HL-60 (cell line): Measurements from ENCODE around the gene FANCG.

Experiments
- DNase-seq, 2 experiments: peaks; one replicate each; pipeline ENCODE4 v3.0.0-alpha.2; 2010 to 2020; ENCODE audit warnings: low read depth in 1 of 2, low spot score in 1 of 2
- H3K27ac ChIP-seq: fragments of 250-450 bp; sonication (Bioruptor Pico); replicated peaks from 2 replicates; pipeline ENCODE4 v1.5.1; 2020; ENCODE audit warnings: mild to moderate bottlenecking, moderate library complexity
- H3K27me3 ChIP-seq: fragments of 250-450 bp; sonication (Bioruptor Pico); 2 replicates; pipeline ENCODE4 v1.5.1; 2021; ENCODE audit warnings: mild to moderate bottlenecking, moderate library complexity; ENCODE audit not compliant: insufficient read depth, poor library complexity, severe bottlenecking
- H3K4me3 ChIP-seq: replicated peaks from 2 replicates; pipeline ENCODE4 v1.5.1; 2011; ENCODE audit warnings: mild to moderate bottlenecking, control low read depth, low read length; ENCODE audit not compliant: insufficient read depth
- GABPA ChIP-seq: IDR thresholded peaks from 2 replicates; pipeline ENCODE4 v1.6.1; 2012; ENCODE audit warnings: low read depth
- POLR2AphosphoS5 ChIP-seq: IDR thresholded peaks from 2 replicates; pipeline ENCODE4 v1.6.1; 2012; ENCODE audit warnings: low read depth
- SPI1 ChIP-seq: IDR thresholded peaks from 2 replicates; pipeline ENCODE4 v1.6.1; 2012; ENCODE audit warnings: low read depth, mild to moderate bottlenecking, borderline replicate concordance
- long read RNA-seq: library from polyadenylated mRNA; unstranded; transcript quantifications from one replicate; pipeline ENCODE4 v2.0.0, GENCODE V29; 2020
- TF ChIP-seq, protein P1 (sequence below): IDR thresholded peaks from one replicate; pipeline ENCODE4 v1.5.1; 2011; ENCODE audit warnings: low read length, control low read depth, inconsistent platforms; ENCODE audit not compliant: insufficient read depth
- TF ChIP-seq, protein P2 (sequence below): IDR thresholded peaks from 2 replicates; pipeline ENCODE4 v1.6.1; 2012; ENCODE audit warnings: low read depth; ENCODE audit not compliant: insufficient replicate concordance

Gene FANCG
- long read RNA-seq, transcript FANCG-202 (13 exons, 2,108 nt): minor isoform, 6 of 152 reads
- long read RNA-seq, transcript FANCG-201 (14 exons, 2,631 nt): major isoform, 40 of 152 reads
- long read RNA-seq, partial matches to known transcripts: 8 of 152 reads
- long read RNA-seq, other reads (novel, unspliced or antisense): 96 of 152 reads

DNA sequence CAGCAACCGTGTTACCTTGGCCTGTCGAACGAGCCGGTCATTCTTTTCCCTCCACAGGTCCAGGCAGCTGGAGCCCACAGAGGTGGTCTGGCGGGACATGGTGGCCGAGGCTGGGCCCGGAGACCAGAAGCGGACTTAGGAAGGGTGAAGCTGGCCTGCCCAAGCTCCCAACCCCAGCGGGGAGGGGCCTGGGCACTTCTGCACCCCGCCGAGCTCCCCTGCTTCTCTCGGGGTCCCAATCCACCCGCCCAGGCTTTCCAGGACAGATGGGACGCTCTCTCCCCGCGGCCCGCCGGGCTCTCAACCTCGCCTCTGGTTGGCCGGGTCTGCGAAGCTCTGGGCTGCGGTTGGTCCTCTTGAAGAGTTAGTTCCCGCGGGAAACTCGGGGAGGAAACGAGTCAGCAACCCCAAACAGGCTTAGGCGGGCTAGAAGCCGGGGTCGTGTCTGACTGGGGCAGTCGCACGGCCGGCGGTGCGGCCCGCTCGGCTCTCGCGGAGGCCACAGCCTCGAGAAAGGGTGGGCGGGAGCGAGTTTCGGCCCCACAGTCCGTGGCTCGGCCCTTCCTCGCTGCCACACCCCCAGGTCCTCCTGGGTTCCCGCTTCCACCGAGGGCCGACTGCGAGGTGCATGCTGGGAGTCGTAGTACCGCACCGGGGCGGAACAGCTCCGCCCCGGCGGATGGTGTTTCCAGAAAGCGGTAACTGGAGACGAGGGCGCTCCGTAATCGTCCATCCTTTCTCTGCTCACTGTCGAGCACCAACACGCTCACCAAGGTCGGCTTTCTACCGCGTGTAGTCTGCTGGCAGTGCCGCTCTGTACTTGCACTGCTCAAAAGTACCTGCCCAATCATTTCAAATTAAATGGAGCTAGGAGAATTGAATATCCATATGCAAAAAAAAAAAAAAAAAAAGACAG is at the start of gene FANCG:
TSS of gene FANCG (minus strand) at position 517 of the 916 bp plus-strand sequence. CDS start at position 99, 418 bp downstream.
- peak; percentile 82 to 94 for DNase-seq
- peak; percentile 88 for TF ChIP-seq POLR2AphosphoS5
- peak; percentile 5; the same call in 1 of the 2 replicates for TF ChIP-seq SPI1
- peak; percentile 77 for TF ChIP-seq GABPA
- TF ChIP-seq, protein P1, sequence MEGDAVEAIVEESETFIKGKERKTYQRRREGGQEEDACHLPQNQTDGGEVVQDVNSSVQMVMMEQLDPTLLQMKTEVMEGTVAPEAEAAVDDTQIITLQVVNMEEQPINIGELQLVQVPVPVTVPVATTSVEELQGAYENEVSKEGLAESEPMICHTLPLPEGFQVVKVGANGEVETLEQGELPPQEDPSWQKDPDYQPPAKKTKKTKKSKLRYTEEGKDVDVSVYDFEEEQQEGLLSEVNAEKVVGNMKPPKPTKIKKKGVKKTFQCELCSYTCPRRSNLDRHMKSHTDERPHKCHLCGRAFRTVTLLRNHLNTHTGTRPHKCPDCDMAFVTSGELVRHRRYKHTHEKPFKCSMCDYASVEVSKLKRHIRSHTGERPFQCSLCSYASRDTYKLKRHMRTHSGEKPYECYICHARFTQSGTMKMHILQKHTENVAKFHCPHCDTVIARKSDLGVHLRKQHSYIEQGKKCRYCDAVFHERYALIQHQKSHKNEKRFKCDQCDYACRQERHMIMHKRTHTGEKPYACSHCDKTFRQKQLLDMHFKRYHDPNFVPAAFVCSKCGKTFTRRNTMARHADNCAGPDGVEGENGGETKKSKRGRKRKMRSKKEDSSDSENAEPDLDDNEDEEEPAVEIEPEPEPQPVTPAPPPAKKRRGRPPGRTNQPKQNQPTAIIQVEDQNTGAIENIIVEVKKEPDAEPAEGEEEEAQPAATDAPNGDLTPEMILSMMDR: no peak
- TF ChIP-seq, protein P2, sequence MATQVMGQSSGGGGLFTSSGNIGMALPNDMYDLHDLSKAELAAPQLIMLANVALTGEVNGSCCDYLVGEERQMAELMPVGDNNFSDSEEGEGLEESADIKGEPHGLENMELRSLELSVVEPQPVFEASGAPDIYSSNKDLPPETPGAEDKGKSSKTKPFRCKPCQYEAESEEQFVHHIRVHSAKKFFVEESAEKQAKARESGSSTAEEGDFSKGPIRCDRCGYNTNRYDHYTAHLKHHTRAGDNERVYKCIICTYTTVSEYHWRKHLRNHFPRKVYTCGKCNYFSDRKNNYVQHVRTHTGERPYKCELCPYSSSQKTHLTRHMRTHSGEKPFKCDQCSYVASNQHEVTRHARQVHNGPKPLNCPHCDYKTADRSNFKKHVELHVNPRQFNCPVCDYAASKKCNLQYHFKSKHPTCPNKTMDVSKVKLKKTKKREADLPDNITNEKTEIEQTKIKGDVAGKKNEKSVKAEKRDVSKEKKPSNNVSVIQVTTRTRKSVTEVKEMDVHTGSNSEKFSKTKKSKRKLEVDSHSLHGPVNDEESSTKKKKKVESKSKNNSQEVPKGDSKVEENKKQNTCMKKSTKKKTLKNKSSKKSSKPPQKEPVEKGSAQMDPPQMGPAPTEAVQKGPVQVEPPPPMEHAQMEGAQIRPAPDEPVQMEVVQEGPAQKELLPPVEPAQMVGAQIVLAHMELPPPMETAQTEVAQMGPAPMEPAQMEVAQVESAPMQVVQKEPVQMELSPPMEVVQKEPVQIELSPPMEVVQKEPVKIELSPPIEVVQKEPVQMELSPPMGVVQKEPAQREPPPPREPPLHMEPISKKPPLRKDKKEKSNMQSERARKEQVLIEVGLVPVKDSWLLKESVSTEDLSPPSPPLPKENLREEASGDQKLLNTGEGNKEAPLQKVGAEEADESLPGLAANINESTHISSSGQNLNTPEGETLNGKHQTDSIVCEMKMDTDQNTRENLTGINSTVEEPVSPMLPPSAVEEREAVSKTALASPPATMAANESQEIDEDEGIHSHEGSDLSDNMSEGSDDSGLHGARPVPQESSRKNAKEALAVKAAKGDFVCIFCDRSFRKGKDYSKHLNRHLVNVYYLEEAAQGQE: peak; percentile 25
- peak within 1 kb of the TSS; percentile 73 for H3K4me3 ChIP-seq
- H3K27ac ChIP-seq: peak within 1 kb of the TSS; percentile 98
- no peaks in the 10 kb centered on the region for H3K27me3 ChIP-seq

DNA sequence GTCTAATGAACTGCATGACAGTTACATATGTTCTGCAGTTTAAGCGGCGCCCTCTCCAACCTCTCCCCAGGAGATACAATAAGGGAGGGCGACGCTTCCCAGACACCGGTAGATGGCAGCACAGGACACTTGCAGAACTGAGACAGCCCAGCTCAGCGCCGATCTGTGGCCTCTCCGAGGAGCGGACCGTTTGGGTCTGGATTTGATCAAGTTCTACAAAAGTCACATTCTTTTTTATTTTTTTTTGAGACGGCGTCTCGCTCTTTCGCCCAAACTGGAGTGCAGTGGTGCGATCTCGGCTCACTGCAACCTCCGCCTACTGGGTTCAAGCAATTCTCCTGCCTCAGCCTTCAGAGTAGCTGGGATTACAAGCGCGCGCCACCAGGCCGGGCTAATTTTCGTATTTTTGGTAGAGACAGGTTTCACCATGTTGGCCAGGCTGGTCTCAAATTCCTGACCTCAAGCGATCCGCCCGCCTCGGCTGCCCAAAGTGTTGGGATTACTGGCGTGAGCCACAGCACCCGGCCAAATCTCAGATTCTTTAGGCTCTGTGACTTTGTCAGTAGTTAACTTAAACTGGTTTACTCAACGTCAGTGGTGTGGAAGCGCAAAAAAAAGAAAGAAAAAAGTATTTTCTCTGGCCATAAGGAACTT is 37.3 kb upstream of the FANCG start:
- Histone ChIP-seq H3K27me3 (no peaks in the 10 kb centered on the region), H3K27ac (no peak overlapping the region), H3K4me3 (no peak overlapping the region; the same call in 1 of the 2 replicates)
- TF ChIP-seq, protein P1: peak; percentile 87
- TF ChIP-seq, protein P2: no peak
- DNase-seq: peak; percentile 76 to 91

DNA sequence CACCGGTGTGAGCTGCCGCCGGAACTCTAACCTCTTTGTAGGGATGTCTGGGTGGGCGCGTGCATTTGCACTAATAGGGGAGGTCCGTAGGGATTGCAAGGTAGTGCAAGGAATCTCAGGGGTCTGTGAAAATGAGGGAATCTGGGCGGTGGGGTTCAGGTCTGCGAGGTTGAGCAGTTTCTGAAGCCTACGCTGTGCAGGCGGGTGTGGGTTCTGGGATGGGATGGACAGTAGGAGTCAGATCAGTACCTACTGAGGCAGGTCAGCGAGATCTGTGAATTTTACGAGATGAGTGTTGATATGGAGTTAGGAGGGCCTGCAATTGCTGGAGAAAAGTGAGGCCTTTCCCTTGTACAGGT is 36.8 kb upstream of the FANCG start:
- peak overlapping the region; percentile 62 for H3K4me3 ChIP-seq
- DNase-seq: no peak
- no peaks in the 10 kb centered on the region for H3K27me3 ChIP-seq
- peak overlapping the region; percentile 84; the same call in 1 of the 2 replicates for H3K27ac ChIP-seq
- TF ChIP-seq SPI1: no peak
- no peak for TF ChIP-seq POLR2AphosphoS5
- TF ChIP-seq, protein P2: no peak
- TF ChIP-seq, protein P1: no peak
- TF ChIP-seq GABPA: no peak
